ENCODE measurements around the gene CDH2. TPM values are rescaled to one million over a fixed set of nuclear protein-coding genes. Genes with fewer than 3 reads are reported as not detected.

CDH2 gene
- total RNA-seq, 1 donor from 2014 or later, result 363 TPM

GRCh38 chr18:28027755-28028154 is 149.2 kb downstream of the CDH2 start:
- Histone ChIP-seq H4K20me1 (ENCODE audit: insufficient read depth, low read length) (peaks cover 39% of the 10 kb centered on the region), H2AFZ (ENCODE audit: low read depth, low read length) (no peak overlapping the region), H3K4me3 (ENCODE audit: insufficient read depth, low read depth, low read length) (no peak overlapping the region), H3K9me3 (ENCODE audit: insufficient read depth, low read depth, low read length) (no peaks in the 10 kb centered on the region), H3K4me1 (ENCODE audit: insufficient read depth, low read length) (peaks cover 6% of the 10 kb centered on the region), H3K9ac (ENCODE audit: low read length) (no peak overlapping the region), H3K79me2 (ENCODE audit: insufficient read depth, low read length) (peaks cover 93% of the 10 kb centered on the region), H3K27ac (ENCODE audit: low read depth, low read length) (no peak overlapping the region), H3K27me3 (ENCODE audit: insufficient read depth, low read length) (no peaks in the 10 kb centered on the region), H3K4me2 (ENCODE audit: low read length) (no peak overlapping the region), H3K36me3 (ENCODE audit: insufficient read depth, low read length) (no peaks in the 10 kb centered on the region)
- TF ChIP-seq EZH2 (IDR thresholded peaks at IDR 0.05; ENCODE audit: insufficient read depth, low read length) (no peak), CTCF (IDR thresholded peaks at IDR 0.05; ENCODE audit: insufficient read depth, low read depth, low read length) (no peak)
- H3K36me3 Mint-ChIP-seq (ENCODE audit: low read depth, unreplicated experiment), result peaks cover 9% of the 10 kb centered on the region
- no peaks in the 10 kb centered on the region for H3K27me3 Mint-ChIP-seq (ENCODE audit: low read depth, unreplicated experiment)
- DNase-seq (ENCODE audit: low read depth), result no peak
- FAIRE-seq, result no peak
- H3K4me1 Mint-ChIP-seq (ENCODE audit: low read depth, unreplicated experiment), result peaks cover 19% of the 10 kb centered on the region
- no peak overlapping the region for H3K4me3 Mint-ChIP-seq (ENCODE audit: unreplicated experiment)
- H3K27ac Mint-ChIP-seq (ENCODE audit: unreplicated experiment), result no peak overlapping the region
- no peaks in the 10 kb centered on the region for H3K9me3 Mint-ChIP-seq (ENCODE audit: unreplicated experiment)

- Histone ChIP-seq H3K27ac (ENCODE audit: low read depth, low read length) (no peak overlapping the region), H4K20me1 (ENCODE audit: insufficient read depth, low read length) (no peaks in the 10 kb centered on the region), H3K4me3 (ENCODE audit: insufficient read depth, low read depth, low read length) (no peak overlapping the region), H3K9ac (ENCODE audit: low read length) (no peak overlapping the region), H3K9me3 (ENCODE audit: insufficient read depth, low read depth, low read length) (no peaks in the 10 kb centered on the region), H3K79me2 (ENCODE audit: insufficient read depth, low read length) (peaks cover 80% of the 10 kb centered on the region), H3K4me1 (ENCODE audit: insufficient read depth, low read length) (peaks cover 1% of the 10 kb centered on the region), H3K27me3 (ENCODE audit: insufficient read depth, low read length) (no peaks in the 10 kb centered on the region), H2AFZ (ENCODE audit: low read depth, low read length) (no peak overlapping the region), H3K36me3 (ENCODE audit: insufficient read depth, low read length) (no peaks in the 10 kb centered on the region), H3K4me2 (ENCODE audit: low read length) (no peak overlapping the region)
- no peak overlapping the region for H3K4me3 Mint-ChIP-seq (ENCODE audit: unreplicated experiment)
- H3K4me1 Mint-ChIP-seq (ENCODE audit: low read depth, unreplicated experiment), result peaks cover 23% of the 10 kb centered on the region
- H3K27me3 Mint-ChIP-seq (ENCODE audit: low read depth, unreplicated experiment), result no peaks in the 10 kb centered on the region
- DNase-seq (ENCODE audit: low read depth) (peak; percentile 65), FAIRE-seq (peak; percentile 20)
- TF ChIP-seq EZH2 (IDR thresholded peaks at IDR 0.05; ENCODE audit: insufficient read depth, low read length) (no peak), CTCF (IDR thresholded peaks at IDR 0.05; ENCODE audit: insufficient read depth, low read depth, low read length) (no peak)
- H3K36me3 Mint-ChIP-seq (ENCODE audit: low read depth, unreplicated experiment), result peaks cover 7% of the 10 kb centered on the region
- H3K27ac Mint-ChIP-seq (ENCODE audit: unreplicated experiment), result no peak overlapping the region
- peaks cover 3% of the 10 kb centered on the region for H3K9me3 Mint-ChIP-seq (ENCODE audit: unreplicated experiment)
Observed at GRCh38 chr18:28019425-28020108, 157.4 kb downstream of the CDH2 start.

GRCh38 chr18:28018351-28018750 is 158.6 kb downstream of the CDH2 start:
- H4K20me1 ChIP-seq (ENCODE audit: insufficient read depth, low read length), result no peaks in the 10 kb centered on the region
- no peak overlapping the region for H2AFZ ChIP-seq (ENCODE audit: low read depth, low read length)
- peaks cover 4% of the 10 kb centered on the region for H3K36me3 ChIP-seq (ENCODE audit: insufficient read depth, low read length)
- H3K79me2 ChIP-seq (ENCODE audit: insufficient read depth, low read length), result peaks cover 81% of the 10 kb centered on the region
- Mint-ChIP-seq H3K9me3 (ENCODE audit: unreplicated experiment) (peaks cover 3% of the 10 kb centered on the region), H3K36me3 (ENCODE audit: low read depth, unreplicated experiment) (peaks cover 7% of the 10 kb centered on the region), H3K27me3 (ENCODE audit: low read depth, unreplicated experiment) (no peaks in the 10 kb centered on the region), H3K4me1 (ENCODE audit: low read depth, unreplicated experiment) (peaks cover 30% of the 10 kb centered on the region), H3K27ac (ENCODE audit: unreplicated experiment) (no peak overlapping the region), H3K4me3 (ENCODE audit: unreplicated experiment) (no peak overlapping the region)
- DNase-seq (ENCODE audit: low read depth) (peak; percentile 39), FAIRE-seq (peak; percentile 43)
- TF ChIP-seq EZH2 (IDR thresholded peaks at IDR 0.05; ENCODE audit: insufficient read depth, low read length) (no peak), CTCF (IDR thresholded peaks at IDR 0.05; ENCODE audit: insufficient read depth, low read depth, low read length) (no peak)
- H3K4me3 ChIP-seq (ENCODE audit: insufficient read depth, low read depth, low read length), result no peak overlapping the region
- H3K9ac ChIP-seq (ENCODE audit: low read length), result no peak overlapping the region
- peaks cover 13% of the 10 kb centered on the region for H3K4me1 ChIP-seq (ENCODE audit: insufficient read depth, low read length)
- H3K27ac ChIP-seq (ENCODE audit: low read depth, low read length), result no peak overlapping the region
- no peaks in the 10 kb centered on the region for H3K27me3 ChIP-seq (ENCODE audit: insufficient read depth, low read length)
- no peaks in the 10 kb centered on the region for H3K9me3 ChIP-seq (ENCODE audit: insufficient read depth, low read depth, low read length)
- no peak overlapping the region for H3K4me2 ChIP-seq (ENCODE audit: low read length)
